Adipocyte (in vitro differentiated cells): Measurements from ENCODE around the gene DENND10.
A peak's percentile ranks its signal among the peaks of the same experiment; 100 is the strongest.

ENCODE experiments used
- DNase-seq: peaks from one replicate; pipeline ENCODE4 v3.0.0-alpha.2; 2015; ENCODE audit warnings: low read depth
- H3K27me3 ChIP-seq: replicated peaks from 2 replicates; pipeline ENCODE4 v1.7.0; 2013; ENCODE audit warnings: mild to moderate bottlenecking, low read length, moderate library complexity; ENCODE audit not compliant: control insufficient read depth, insufficient read depth
- H3K36me3 ChIP-seq: 2 replicates; pipeline ENCODE4 v1.7.0; 2013; ENCODE audit warnings: low read length, mild to moderate bottlenecking, moderate library complexity; ENCODE audit not compliant: control insufficient read depth, insufficient read depth, severe bottlenecking
- H3K4me1 ChIP-seq: 2 replicates; pipeline ENCODE4 v1.7.0; 2013; ENCODE audit warnings: mild to moderate bottlenecking, low read length, moderate library complexity; ENCODE audit not compliant: control insufficient read depth, insufficient read depth
- H3K4me3 ChIP-seq: 2 replicates; pipeline ENCODE4 v1.7.0; 2013; ENCODE audit warnings: mild to moderate bottlenecking, low read length, moderate library complexity
- H3K9ac ChIP-seq: 2 replicates; pipeline ENCODE4 v1.7.0; 2013; ENCODE audit warnings: mild to moderate bottlenecking, low read length, moderate library complexity
- H3K9me3 ChIP-seq: 2 replicates; pipeline ENCODE4 v1.7.0; 2013; ENCODE audit warnings: mild to moderate bottlenecking, low read length, moderate library complexity; ENCODE audit not compliant: control insufficient read depth

The DENND10 gene

GRCh38 chr10:119116326-119116951 is 12.5 kb downstream of the DENND10 start:
- peak overlapping the region; percentile 37 for H3K9ac ChIP-seq
- DNase-seq: peak; percentile 18
- H3K4me1 ChIP-seq: peaks cover 58% of the 10 kb centered on the region
- H3K9me3 ChIP-seq: no peaks in the 10 kb centered on the region
- peaks cover 57% of the 10 kb centered on the region for H3K36me3 ChIP-seq
- no peaks in the 10 kb centered on the region for H3K27me3 ChIP-seq
- H3K4me3 ChIP-seq: peak overlapping the region; percentile 11

- no peaks in the 10 kb centered on the region for H3K9me3 ChIP-seq
- peaks cover 66% of the 10 kb centered on the region for H3K36me3 ChIP-seq
- H3K9ac ChIP-seq: no peak overlapping the region
- no peak for DNase-seq
- H3K4me1 ChIP-seq: peaks cover 40% of the 10 kb centered on the region
- H3K4me3 ChIP-seq: no peak overlapping the region
- H3K27me3 ChIP-seq: no peaks in the 10 kb centered on the region
These were observed 14.3 kb downstream of the DENND10 start for GRCh38 chr10:119118231-119118630.

GRCh38 chr10:119119400-119119799 is 15.5 kb downstream of the DENND10 start:
- Histone ChIP-seq H3K27me3 (no peaks in the 10 kb centered on the region), H3K4me3 (no peak overlapping the region), H3K36me3 (peaks cover 74% of the 10 kb centered on the region), H3K9ac (no peak overlapping the region), H3K9me3 (no peaks in the 10 kb centered on the region), H3K4me1 (peaks cover 30% of the 10 kb centered on the region)
- no peak for DNase-seq

- peak; percentile 32 for DNase-seq
- no peaks in the 10 kb centered on the region for H3K27me3 ChIP-seq
- no peaks in the 10 kb centered on the region for H3K9me3 ChIP-seq
- H3K4me1 ChIP-seq: peaks cover 22% of the 10 kb centered on the region
- no peak overlapping the region for H3K4me3 ChIP-seq
- H3K36me3 ChIP-seq: peaks cover 79% of the 10 kb centered on the region
- peak overlapping the region; percentile 14 for H3K9ac ChIP-seq
These were observed 16.5 kb downstream of the DENND10 start for GRCh38 chr10:119120413-119120867.

GRCh38 chr10:119120875-119121274 is 17.0 kb downstream of the DENND10 start:
- peak overlapping the region; percentile 14 for H3K9ac ChIP-seq
- no peak for DNase-seq
- H3K4me1 ChIP-seq: peaks cover 20% of the 10 kb centered on the region
- H3K9me3 ChIP-seq: no peaks in the 10 kb centered on the region
- no peak overlapping the region for H3K4me3 ChIP-seq
- no peaks in the 10 kb centered on the region for H3K27me3 ChIP-seq
- peaks cover 83% of the 10 kb centered on the region for H3K36me3 ChIP-seq

GRCh38 chr10:119125942-119126341 is 22.0 kb downstream of the DENND10 start:
- H3K36me3 ChIP-seq: peaks cover 87% of the 10 kb centered on the region
- no peak overlapping the region for H3K4me3 ChIP-seq
- no peak overlapping the region for H3K9ac ChIP-seq
- no peak for DNase-seq
- no peaks in the 10 kb centered on the region for H3K27me3 ChIP-seq
- no peaks in the 10 kb centered on the region for H3K9me3 ChIP-seq
- H3K4me1 ChIP-seq: peaks cover 4% of the 10 kb centered on the region

- peaks cover 12% of the 10 kb centered on the region for H3K4me1 ChIP-seq
- H3K4me3 ChIP-seq: no peak overlapping the region
- no peak overlapping the region for H3K9ac ChIP-seq
- H3K36me3 ChIP-seq: peaks cover 77% of the 10 kb centered on the region
- H3K27me3 ChIP-seq: no peaks in the 10 kb centered on the region
- no peak for DNase-seq
- H3K9me3 ChIP-seq: no peaks in the 10 kb centered on the region
These were observed 25.8 kb downstream of the DENND10 start for GRCh38 chr10:119129721-119130120.

- H3K36me3 ChIP-seq: peaks cover 59% of the 10 kb centered on the region
- H3K9ac ChIP-seq: peak overlapping the region; percentile 41
- H3K27me3 ChIP-seq: no peaks in the 10 kb centered on the region
- H3K9me3 ChIP-seq: no peaks in the 10 kb centered on the region
- H3K4me3 ChIP-seq: peak overlapping the region; percentile 21
- DNase-seq: peak; percentile 36
- H3K4me1 ChIP-seq: peaks cover 24% of the 10 kb centered on the region
These were observed 27.8 kb downstream of the DENND10 start for GRCh38 chr10:119131512-119132240.

GRCh38 chr10:119132521-119133345 is 28.8 kb downstream of the DENND10 start:
- Histone ChIP-seq H3K4me1 (peaks cover 24% of the 10 kb centered on the region), H3K4me3 (no peak overlapping the region), H3K27me3 (no peaks in the 10 kb centered on the region), H3K9me3 (no peaks in the 10 kb centered on the region), H3K36me3 (peaks cover 55% of the 10 kb centered on the region), H3K9ac (no peak overlapping the region)
- DNase-seq: no peak

- H3K4me1 ChIP-seq: peaks cover 24% of the 10 kb centered on the region
- H3K9me3 ChIP-seq: no peaks in the 10 kb centered on the region
- no peak overlapping the region for H3K9ac ChIP-seq
- peaks cover 46% of the 10 kb centered on the region for H3K36me3 ChIP-seq
- DNase-seq: no peak
- no peaks in the 10 kb centered on the region for H3K27me3 ChIP-seq
- H3K4me3 ChIP-seq: no peak overlapping the region
These were observed 30.0 kb downstream of the DENND10 start for GRCh38 chr10:119133949-119134348.

GRCh38 chr10:119135513-119135881 is 31.6 kb downstream of the DENND10 start:
- Histone ChIP-seq H3K4me1 (peaks cover 24% of the 10 kb centered on the region), H3K27me3 (no peaks in the 10 kb centered on the region), H3K36me3 (peaks cover 31% of the 10 kb centered on the region), H3K4me3 (peak overlapping the region; percentile 54), H3K9ac (peak overlapping the region; percentile 66), H3K9me3 (no peaks in the 10 kb centered on the region)
- peak; percentile 81 for DNase-seq
